HepG2 (cell line): ENCODE measurements around the gene FBXL7.

ENCODE experiments used
- EZH2 ChIP-seq: conservative IDR thresholded peaks from 2 replicates; pipeline ENCODE4 v1.6.1; 2012; ENCODE audit warnings: mild to moderate bottlenecking, low read depth, low read length, moderate library complexity
- RAD51 ChIP-seq: fragments of 450-650 bp; IDR thresholded peaks from 2 replicates; pipeline ENCODE4 v1.6.1; 2016; ENCODE audit warnings: borderline replicate concordance
- TF ChIP-seq, protein P1 (sequence below): sonication (generic); formaldehyde crosslinking; IDR thresholded peaks from 2 replicates; pipeline ENCODE4 v1.5.0; 2020; ENCODE audit warnings: mild to moderate bottlenecking, missing genetic modification reagents, moderate library complexity

DNA sequence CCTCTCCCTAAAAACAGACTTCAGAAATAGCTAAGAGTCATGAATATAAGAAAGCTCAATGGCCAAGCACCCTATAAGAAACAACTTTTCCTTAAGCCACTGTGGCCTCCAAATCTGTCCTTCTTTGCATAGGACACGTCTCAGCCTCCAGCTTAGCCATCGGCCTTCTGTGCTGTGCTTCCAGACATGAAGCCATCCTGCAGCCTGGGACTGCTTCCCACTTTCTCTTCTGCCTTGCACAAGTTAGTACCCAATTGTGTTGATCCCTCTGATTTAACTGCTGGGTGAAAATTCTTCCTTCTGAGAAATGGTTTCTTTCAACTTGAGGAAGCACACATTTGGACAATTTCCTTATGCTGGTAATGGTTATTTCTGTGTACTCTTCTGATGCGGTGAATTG lies 344.9 kb downstream of the FBXL7 start:
- no peak for TF ChIP-seq RAD51
- no peak for TF ChIP-seq EZH2
- TF ChIP-seq, protein P1, sequence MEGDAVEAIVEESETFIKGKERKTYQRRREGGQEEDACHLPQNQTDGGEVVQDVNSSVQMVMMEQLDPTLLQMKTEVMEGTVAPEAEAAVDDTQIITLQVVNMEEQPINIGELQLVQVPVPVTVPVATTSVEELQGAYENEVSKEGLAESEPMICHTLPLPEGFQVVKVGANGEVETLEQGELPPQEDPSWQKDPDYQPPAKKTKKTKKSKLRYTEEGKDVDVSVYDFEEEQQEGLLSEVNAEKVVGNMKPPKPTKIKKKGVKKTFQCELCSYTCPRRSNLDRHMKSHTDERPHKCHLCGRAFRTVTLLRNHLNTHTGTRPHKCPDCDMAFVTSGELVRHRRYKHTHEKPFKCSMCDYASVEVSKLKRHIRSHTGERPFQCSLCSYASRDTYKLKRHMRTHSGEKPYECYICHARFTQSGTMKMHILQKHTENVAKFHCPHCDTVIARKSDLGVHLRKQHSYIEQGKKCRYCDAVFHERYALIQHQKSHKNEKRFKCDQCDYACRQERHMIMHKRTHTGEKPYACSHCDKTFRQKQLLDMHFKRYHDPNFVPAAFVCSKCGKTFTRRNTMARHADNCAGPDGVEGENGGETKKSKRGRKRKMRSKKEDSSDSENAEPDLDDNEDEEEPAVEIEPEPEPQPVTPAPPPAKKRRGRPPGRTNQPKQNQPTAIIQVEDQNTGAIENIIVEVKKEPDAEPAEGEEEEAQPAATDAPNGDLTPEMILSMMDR (CRISPR knock-in tag) = no peak
